Stomach smooth muscle (tissue), 2 donors: ENCODE data around the gene BANP.
"Not testable (repeated sequence)": the region's sequence is repeated elsewhere in the genome, so short reads cannot be mapped to it uniquely, and the experiment has no call there.

Experiments used
- H3K27ac ChIP-seq: one replicate; pipeline ENCODE4 v1.7.0; 2013; ENCODE audit warnings: mild to moderate bottlenecking, low read length, inconsistent platforms
- H3K27me3 ChIP-seq, 2 donors: one replicate each; pipeline ENCODE4 v1.7.0; 2013; ENCODE audit warnings: low read length in 2 of 2; ENCODE audit not compliant: insufficient read depth in 2 of 2, control insufficient read depth in 1 of 2
- H3K36me3 ChIP-seq, 2 donors: one replicate each; pipeline ENCODE4 v1.7.0; 2013; ENCODE audit warnings: low read length in 2 of 2; ENCODE audit not compliant: control insufficient read depth in 2 of 2, insufficient read depth in 2 of 2
- H3K4me1 ChIP-seq: one replicate; pipeline ENCODE4 v1.7.0; 2013; ENCODE audit warnings: low read length; ENCODE audit not compliant: control insufficient read depth, insufficient read depth
- H3K4me3 ChIP-seq, 2 donors: one replicate each; pipeline ENCODE4 v1.7.0; 2013; ENCODE audit warnings: low read length in 2 of 2
- H3K9ac ChIP-seq, 2 donors: one replicate each; pipeline ENCODE4 v1.7.0; 2013; ENCODE audit warnings: low read length in 2 of 2, mild to moderate bottlenecking in 1 of 2
- H3K9me3 ChIP-seq, 2 donors: one replicate each; pipeline ENCODE4 v1.7.0; 2013; ENCODE audit warnings: low read length in 2 of 2; ENCODE audit not compliant: control insufficient read depth in 2 of 2
- donor health status: healthy.
- donor health status: Pancreatic carcinoma.

BANP gene

DNA sequence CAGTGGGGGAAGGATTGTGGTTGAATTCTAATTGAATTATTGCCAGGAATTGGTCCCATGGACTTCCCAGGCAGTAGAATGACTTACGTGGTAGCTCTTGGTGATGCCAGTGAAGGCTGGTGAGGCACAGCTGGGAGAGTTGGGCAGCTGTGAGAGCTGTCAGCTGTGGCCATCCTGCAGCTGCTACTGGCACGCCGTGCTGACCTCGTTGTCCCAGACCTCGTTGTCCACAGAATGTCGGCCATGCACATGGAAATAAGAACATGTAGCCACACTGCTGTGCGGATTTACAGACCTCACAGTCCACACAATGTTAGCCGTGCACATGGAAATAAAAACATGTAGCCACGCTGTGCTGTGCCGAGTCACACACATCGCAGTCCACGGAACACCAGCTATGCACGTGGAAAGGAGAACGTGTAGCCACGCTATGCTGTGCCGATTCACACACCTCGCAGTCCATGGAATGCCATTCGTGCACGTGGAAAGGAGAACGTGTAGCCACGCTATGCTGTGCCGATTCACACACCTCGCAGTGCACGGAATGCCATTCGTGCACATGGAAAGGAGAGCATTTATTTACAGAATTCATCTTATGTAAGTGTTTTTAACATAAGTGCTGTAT is 59.2 kb downstream of the BANP start:
- peaks cover 6% of the 10 kb centered on the region for H3K4me1 ChIP-seq
- no peak overlapping the region for H3K4me3 ChIP-seq
- no peak overlapping the region for H3K27ac ChIP-seq
- H3K9me3 ChIP-seq = no peaks in the 10 kb centered on the region
- H3K27me3 ChIP-seq = no peaks in the 10 kb centered on the region
- no peak overlapping the region for H3K9ac ChIP-seq
- H3K36me3 ChIP-seq = peaks cover 12 to 25% of the 10 kb centered on the region in 2 donors

DNA sequence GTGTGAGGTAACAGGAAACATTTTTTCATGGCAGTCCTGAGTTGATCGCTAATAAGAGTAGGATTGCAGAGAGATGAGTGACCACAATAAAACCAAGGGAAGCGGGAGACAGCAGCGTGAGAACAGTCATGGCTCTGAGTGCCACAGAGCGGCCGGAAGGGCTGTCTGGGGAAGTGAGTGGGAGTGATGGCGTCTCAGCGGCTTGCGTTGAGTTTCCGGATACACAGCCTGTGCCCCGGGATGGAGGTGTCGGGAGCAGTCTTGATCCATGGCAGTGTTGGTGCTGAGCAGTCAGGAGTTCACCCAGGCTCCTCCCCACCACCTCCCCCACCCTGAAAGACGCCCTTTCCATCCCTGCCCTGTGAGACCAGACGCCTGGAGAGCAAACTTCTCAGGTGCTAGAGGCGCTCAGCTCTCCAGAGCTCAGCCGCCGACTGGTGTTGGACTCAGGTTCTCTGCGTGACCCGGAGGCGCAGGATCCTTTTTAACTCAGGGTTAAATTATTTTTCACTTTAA is 59.8 kb downstream of the BANP start:
- H3K9me3 ChIP-seq = no peaks in the 10 kb centered on the region
- H3K27ac ChIP-seq = no peak overlapping the region
- H3K4me3 ChIP-seq = no peak overlapping the region
- H3K36me3 ChIP-seq = peaks cover 12 to 22% of the 10 kb centered on the region in 2 donors
- H3K27me3 ChIP-seq = no peaks in the 10 kb centered on the region
- peaks cover 6% of the 10 kb centered on the region for H3K4me1 ChIP-seq
- no peak overlapping the region for H3K9ac ChIP-seq

DNA sequence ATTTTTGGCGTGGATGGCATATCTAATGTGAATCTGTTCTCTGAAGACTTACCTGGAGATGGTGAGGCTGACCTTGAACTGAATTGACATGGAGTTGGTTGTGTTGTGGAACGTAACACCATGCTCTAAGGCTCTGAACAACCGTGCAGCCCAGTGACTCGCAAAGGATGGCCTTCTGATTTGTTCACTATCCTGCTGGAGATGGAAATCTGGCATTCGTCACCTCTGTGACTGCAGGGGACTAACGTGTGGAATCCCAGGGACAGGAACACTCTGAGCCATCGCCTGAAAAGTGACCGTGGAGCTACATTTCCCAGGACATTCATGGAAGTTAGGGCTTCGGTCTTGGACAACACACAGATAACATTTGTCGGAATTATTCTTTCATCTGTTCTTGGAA is 61.1 kb downstream of the BANP start:
- no peak overlapping the region for H3K27ac ChIP-seq
- H3K36me3 ChIP-seq = peaks cover 12 to 17% of the 10 kb centered on the region in 2 donors

DNA sequence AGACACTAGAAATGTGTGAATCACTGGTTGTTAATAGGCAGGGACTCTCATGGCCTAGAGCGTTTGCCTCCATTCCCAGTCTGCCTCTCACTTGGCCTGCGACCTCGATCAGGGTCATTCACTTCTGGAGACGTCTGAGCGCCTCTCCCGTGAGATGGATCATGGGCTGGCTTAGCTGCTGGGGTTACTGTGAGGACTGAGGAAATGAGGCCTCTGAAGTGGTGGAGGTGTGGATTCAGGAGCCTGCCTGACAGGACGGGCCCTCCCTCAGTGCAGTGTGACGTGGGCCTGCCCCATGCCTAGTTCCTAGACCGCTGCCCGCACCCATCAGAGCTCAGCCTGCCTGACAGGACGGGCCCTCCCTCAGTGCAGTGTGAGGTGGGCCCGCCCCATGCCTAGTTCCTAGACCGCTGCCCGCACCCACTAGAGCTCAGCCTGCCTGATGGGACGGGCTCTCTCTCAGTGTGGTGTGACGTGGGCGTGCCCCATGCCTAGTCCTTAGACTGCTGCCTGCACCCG is 61.9 kb downstream of the BANP start:
- H3K4me3 ChIP-seq = no peak overlapping the region
- H3K4me1 ChIP-seq = peaks cover 6% of the 10 kb centered on the region
- H3K27ac ChIP-seq = no peak overlapping the region
- no peaks in the 10 kb centered on the region for H3K27me3 ChIP-seq
- H3K9me3 ChIP-seq = no peaks in the 10 kb centered on the region
- no peak overlapping the region for H3K9ac ChIP-seq
- peaks cover 12% of the 10 kb centered on the region in 2 donors for H3K36me3 ChIP-seq

More for the DNA sequence above, 61.1 kb downstream of the BANP start:
- Histone ChIP-seq H3K4me1 (peaks cover 6% of the 10 kb centered on the region), H3K27me3 (no peaks in the 10 kb centered on the region), H3K9me3 (no peaks in the 10 kb centered on the region), H3K4me3 (no peak overlapping the region), H3K9ac (no peak overlapping the region)

DNA sequence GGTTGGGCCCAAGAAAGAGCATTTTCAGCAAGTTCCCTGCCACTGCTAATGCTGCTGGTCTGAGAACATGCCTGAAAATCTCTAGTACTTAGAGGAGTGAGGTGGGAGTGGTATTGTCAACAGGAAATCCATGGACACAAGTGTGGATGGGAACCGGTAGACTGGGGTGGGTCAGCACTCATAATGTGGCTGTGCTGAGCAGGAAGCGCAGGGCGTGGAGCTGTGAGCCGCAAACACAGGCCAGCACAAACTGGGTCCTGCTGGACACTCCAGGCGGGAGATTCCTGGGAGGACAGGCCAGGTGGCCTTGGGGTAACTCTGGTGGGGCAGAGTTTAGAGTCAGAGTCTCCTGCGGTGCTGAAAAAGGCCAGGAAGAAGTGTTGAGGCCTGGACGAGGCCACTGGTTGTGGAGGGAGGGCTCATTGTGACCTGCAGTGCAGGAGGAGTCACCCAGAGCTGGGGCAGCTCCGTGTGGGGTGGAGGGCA is 62.6 kb downstream of the BANP start:
- H3K4me3 ChIP-seq = no peak overlapping the region
- H3K4me1 ChIP-seq = peaks cover 6% of the 10 kb centered on the region
- H3K9ac ChIP-seq = no peak overlapping the region
- no peaks in the 10 kb centered on the region for H3K9me3 ChIP-seq
- no peaks in the 10 kb centered on the region for H3K27me3 ChIP-seq
- H3K27ac ChIP-seq = no peak overlapping the region
- peaks cover 9 to 12% of the 10 kb centered on the region in 2 donors for H3K36me3 ChIP-seq

DNA sequence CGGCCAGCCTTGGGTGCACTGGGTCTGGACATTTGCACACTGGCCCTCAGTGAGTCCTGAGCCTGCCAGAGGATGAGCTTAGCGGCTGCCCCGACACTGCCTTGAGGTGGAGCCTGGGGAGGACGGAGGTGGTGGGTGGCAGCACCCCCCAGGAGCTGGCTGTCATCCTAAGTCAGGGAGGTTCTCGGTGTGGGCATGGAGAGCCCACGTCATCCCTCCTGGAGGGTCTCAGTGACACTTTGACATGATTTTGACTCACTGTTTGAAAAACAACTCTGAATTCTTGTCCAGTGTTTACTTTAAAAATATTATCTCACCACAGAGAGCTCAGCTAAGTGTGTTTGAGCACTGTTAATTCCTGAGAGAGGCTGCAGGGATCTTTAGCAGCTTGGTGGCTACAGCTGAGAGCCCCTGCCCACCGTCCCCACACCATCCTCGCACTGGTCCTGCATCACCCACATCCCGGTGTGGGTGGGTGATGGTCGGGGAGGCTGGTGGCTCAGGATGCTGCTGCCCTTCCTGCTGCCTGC is 63.1 kb downstream of the BANP start:
- H3K4me1 ChIP-seq = peaks cover 7% of the 10 kb centered on the region
- peaks cover 8 to 10% of the 10 kb centered on the region in 2 donors for H3K36me3 ChIP-seq
- no peak overlapping the region for H3K9ac ChIP-seq
- no peak overlapping the region for H3K27ac ChIP-seq
- no peak overlapping the region for H3K4me3 ChIP-seq
- no peaks in the 10 kb centered on the region for H3K9me3 ChIP-seq
- H3K27me3 ChIP-seq = no peaks in the 10 kb centered on the region

DNA sequence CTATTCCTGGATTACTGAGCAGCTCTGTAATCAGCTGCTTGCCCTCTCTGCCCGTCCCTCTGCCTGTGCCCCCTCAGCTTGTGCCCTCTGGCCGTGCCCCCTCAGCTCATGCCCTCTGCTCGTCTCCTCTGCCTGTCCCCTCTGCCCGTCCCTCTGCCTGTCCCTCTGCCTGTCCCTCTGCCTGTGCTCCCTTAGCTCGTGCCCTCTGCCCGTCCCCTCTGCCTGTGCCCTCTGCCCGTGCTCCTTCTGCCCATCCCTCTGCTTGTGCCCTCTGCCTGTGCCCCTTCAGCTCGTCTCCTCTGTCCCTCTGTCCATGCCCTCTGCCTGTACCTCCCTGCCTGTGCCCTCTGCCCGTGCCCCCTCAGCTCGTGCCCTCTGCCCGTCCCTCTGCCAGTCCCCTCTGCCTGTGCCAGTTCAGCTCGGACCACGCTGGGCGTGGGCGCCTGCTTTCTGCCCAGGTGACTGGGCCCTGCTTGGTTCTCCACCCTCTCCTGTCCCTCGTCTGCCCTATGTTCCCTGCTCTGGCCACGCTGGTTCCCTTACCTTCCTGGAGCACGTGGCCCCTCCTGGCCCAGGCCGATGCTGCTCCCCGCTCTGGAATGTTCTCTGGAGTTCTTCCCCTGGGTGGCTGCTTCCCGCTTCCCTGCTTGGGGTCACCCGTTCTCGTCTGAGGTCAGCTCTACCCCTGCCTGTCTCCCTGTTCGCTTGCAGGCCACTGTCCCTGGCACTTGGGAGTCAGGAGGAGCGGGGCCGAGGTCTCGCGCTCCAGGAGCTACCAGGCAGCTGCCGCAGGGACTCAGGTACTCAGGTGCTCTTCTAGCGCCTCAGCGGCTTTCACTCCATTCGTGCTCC is 63.9 kb downstream of the BANP start:
- Histone ChIP-seq H3K36me3 (peaks cover 3 to 4% of the 10 kb centered on the region in 2 donors), H3K27ac (no peak overlapping the region), H3K9me3 (no peaks in the 10 kb centered on the region), H3K4me1 (peaks cover 13% of the 10 kb centered on the region), H3K9ac (no peak overlapping the region), H3K27me3 (no peaks in the 10 kb centered on the region), H3K4me3 (no peak overlapping the region)

DNA sequence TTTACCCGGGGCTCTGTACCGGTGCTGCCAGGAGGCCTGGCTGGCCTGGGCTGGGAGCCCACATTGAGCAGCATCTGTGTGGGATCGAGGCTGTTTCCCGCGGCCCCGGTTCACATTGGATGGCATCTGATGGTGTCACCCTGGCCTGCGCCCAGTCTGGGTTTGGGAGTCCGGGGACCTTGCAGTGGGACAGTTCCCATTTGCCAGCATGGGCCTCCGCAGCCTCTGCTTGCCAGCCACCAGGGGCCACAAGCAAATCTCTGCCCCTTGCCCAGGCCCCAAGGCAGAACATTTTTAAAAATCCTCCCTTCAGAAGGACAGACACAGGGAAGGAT is 64.5 kb downstream of the BANP start:
- Histone ChIP-seq H3K27me3 (no peaks in the 10 kb centered on the region), H3K4me3 (no peak overlapping the region), H3K9me3 (no peaks in the 10 kb centered on the region), H3K9ac (no peak overlapping the region), H3K4me1 (peaks cover 13% of the 10 kb centered on the region), H3K27ac (no peak overlapping the region), H3K36me3 (no peaks in the 10 kb centered on the region)

DNA sequence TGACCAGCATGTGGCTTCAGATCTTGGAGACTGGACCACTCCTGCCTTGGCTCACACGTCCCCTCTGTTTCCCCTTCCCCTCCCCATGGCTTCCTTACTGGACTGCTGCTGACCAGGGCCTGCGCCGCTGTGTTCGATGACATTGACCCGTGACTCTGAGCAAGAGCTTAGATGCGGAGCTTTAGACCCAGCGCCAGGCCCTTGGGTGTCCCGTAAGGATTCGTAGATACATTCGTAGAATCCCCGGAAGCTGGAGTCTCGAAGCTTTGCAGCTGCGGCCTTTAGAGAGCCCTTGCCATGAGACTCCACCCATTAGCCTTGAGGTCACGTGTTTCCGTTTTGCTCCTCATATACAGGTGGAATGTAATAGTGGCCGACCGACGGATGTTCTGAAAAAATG is 65.2 kb downstream of the BANP start:
- not testable (repeated sequence) for H3K27me3 ChIP-seq, H3K27ac ChIP-seq, H3K4me3 ChIP-seq, H3K9ac ChIP-seq, H3K36me3 ChIP-seq, H3K9me3 ChIP-seq
- peaks cover 13% of the 10 kb centered on the region for H3K4me1 ChIP-seq

DNA sequence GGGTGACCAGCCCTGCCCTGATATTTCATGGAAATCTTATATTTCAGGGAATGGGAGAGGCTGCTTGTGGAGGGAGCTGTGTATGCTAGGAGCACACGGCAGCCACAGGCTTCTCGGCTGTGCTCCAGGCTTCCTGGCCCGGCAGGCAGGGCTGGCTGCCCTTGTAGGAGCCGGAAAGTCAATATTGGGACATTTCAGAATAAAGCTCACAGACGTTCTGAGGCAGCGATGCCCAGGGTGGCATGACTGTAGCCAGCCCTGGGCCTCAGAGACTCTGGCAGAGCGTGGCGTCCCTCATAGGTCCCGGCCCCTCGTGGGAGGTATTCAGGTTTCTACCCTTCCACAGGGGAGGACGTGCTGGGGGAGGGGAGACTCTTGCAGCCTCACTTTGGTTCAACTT is 65.7 kb downstream of the BANP start:
- no peaks in the 10 kb centered on the region for H3K27me3 ChIP-seq
- peaks cover 13% of the 10 kb centered on the region for H3K4me1 ChIP-seq
- H3K36me3 ChIP-seq = no peaks in the 10 kb centered on the region
- H3K27ac ChIP-seq = no peak overlapping the region
- H3K9ac ChIP-seq = no peak overlapping the region
- no peak overlapping the region for H3K4me3 ChIP-seq
- H3K9me3 ChIP-seq = no peaks in the 10 kb centered on the region
